GM12891 (cell line): Measurements from ENCODE around the gene SLC10A4.

Source experiments
- POLR2A ChIP-seq: IDR thresholded peaks from 2 replicates; pipeline ENCODE4 v1.6.1; 2011; ENCODE audit warnings: low read depth, low read length, control low read depth
- POLR2AphosphoS5 ChIP-seq: IDR thresholded peaks from 2 replicates; pipeline ENCODE4 v1.6.1; 2011; ENCODE audit warnings: low read depth, low read length, control low read depth
- POU2F2 ChIP-seq: IDR thresholded peaks from 2 replicates; pipeline ENCODE4 v1.6.1; 2011; ENCODE audit warnings: low read depth, mild to moderate bottlenecking, control low read depth, low read length, moderate library complexity
- SPI1 ChIP-seq: IDR thresholded peaks from 2 replicates; pipeline ENCODE4 v1.6.1; 2011; ENCODE audit warnings: low read depth, low read length, control low read depth
- TAF1 ChIP-seq: IDR thresholded peaks from 2 replicates; pipeline ENCODE4 v1.6.1; 2011; ENCODE audit warnings: low read depth, low read length, control low read depth

DNA sequence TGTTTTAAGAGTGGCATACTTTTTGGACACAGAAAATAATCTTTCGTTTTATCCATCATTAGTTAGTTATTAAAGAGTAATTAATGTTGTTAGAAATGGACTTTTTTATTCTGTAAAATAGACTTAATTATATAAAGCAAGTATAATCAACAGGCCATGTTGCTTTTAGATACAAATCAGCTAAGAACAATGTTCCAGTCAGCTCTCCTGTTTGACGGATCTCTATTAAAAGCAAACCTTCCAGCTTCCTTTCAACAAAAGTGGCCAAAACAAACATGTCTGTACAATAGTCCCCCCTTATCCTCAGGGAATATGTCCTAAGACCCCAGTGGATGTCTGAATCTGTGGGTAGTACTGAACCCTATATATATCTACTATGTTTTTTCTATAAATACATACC is 4.9 kb upstream of the SLC10A4 start:
- TF ChIP-seq POLR2AphosphoS5, result no peak
- no peak for TF ChIP-seq POLR2A
- TF ChIP-seq SPI1, result no peak
- TF ChIP-seq TAF1, result no peak
- no peak for TF ChIP-seq POU2F2
